Left colon (tissue), 2 donors: ENCODE data around the gene CDCA7L. TPM values are rescaled to one million over a fixed set of nuclear protein-coding genes. Genes with fewer than 3 reads are reported as not detected.
"Not testable (repeated sequence)": the region's sequence is repeated elsewhere in the genome, so short reads cannot be mapped to it uniquely, and the experiment has no call there.

Source experiments
- ATAC-seq: fragments of 200-7000 bp; cut with Tn5 transposase; one replicate; pipeline ENCODE4 v1.9.1; 2020; ENCODE audit warnings: mild to moderate bottlenecking, moderate library complexity
- DNase-seq, 2 donors: peaks; one replicate each; pipeline ENCODE4 v3.0.0-alpha.2; 2020
- intact Hi-C, 2 donors: fragments of 100-400 bp; cut with DNase I in 1 of 2; cut with micrococcal nuclease in 1 of 2; formaldehyde crosslinking; loops; one replicate each; pipeline versions ENCODE4 v1.11.2 to v1.14.0; 2022; cut with DNase I, micrococcal nuclease
- total RNA-seq, 2 donors: library from RNA; stranded (reverse); fragmentation: NEBNext Ultra II Directional; extraction: Animal tissue kit (Norgen Biotek cat#: 25700); gene quantifications; one replicate each; pipeline ENCODE4 v1.2.1, GENCODE V29; 2021
- donor health status: DM: no; HTN: no; CAD: no.
- donor health status: DM: yes; HTN: yes; CAD: no.

CDCA7L gene
- total RNA-seq, 2 donors from 2014 or later = 17.1 to 17.5 TPM

DNA sequence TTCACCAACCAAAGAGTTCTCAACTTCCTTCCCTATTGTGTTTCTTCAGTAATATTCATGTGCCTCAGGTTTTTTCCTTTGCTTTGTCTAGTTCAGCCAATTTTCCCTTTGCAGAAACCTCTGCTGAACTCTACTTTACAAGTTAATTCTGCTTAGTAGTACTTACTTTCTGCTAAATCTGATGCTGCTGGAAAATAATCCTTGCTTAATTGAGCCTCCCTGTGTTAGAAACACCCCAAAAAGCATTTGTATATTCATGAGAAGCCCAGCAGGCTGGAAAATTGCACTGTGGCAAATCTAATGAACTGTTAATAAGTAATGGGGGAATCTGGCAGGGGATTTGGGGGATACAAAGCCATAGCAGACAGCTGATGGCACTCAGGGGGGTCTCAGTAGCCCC, 78.5 kb downstream of the CDCA7L start:
- no peak for DNase-seq
- intact Hi-C loops = no loop called here

DNA sequence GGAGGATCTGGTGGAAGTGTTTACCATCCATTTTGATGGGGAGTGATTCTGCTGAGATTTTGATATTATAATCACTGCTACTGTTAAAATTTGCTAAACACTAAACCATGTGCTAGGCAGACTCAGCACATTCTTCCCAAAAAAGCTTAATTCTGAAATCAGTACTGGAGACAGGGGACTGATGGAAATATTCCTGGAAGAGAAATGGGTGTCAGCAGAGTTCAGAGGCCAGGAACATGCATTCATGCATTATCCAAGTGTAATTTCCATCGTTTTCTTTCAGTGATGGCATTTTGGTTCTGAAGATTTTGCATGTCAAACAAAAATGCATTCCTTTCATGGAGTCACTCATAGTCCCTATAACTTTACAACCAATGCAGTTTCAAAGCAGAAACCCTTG, 79.0 kb downstream of the CDCA7L start:
- intact Hi-C loops = no loop called here
- ATAC-seq (no peak), DNase-seq (no peak)

More for the DNA sequence above, 78.5 kb downstream of the CDCA7L start:
- ATAC-seq = no peak

DNA sequence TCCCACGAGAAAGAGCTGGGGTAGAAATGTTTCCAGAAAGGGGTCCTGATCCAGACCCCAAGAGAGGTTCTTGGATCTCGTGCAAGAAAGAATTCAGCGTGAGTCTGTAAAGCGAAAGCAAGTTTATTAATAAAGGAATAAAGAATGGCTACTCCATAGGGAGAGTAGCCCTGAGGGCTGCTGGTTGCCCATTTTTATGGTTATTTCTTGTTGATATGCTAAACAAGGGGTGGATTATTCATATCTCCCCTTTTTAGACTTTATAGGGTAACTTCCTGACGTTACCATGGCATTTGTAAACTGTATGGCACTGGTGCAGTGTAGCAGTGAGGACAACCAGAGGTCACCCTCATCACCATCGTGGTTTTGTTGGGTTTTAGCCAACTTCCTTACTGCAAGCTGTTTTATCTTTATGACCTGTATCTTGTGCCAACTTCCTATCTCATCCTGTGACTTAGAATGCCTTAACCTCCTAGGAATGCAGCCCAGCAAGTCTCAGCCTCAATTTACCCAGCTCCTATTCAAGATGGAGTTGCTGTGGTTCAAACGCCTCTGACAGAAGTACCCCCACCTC, 80.0 kb downstream of the CDCA7L start:
- peak; percentile 52 to 71 for DNase-seq
- ATAC-seq = peak; percentile 99
- intact Hi-C loops = not testable (repeated sequence)

DNA sequence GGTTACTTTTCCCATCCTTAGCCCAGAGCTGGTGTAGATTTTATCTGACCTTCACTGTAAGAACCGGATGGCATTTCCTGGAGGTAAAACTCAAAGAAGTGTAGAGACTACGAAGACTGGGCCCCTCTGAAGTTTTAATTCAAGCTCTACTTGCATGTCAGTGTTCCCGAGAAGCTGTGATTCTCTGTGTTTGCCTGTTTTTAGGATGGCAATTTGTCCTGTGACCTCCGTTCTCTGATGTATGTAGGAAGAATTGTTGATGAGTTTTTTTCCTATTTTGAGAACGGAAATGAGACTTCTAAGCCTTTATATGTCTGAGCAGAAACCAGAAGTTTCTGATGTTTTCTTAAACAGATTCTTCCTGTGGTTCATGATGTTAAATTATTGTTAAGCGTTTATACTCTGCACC, 94.1 kb downstream of the CDCA7L start:
- intact Hi-C loops = no loop called here
- ATAC-seq (no peak), DNase-seq (no peak)
